Bronchial epithelial cell (primary cell): ENCODE results near the gene PLEKHA3. TPM values are rescaled to one million over a fixed set of nuclear protein-coding genes. Genes with fewer than 3 reads are reported as not detected.

Experiments
- DNase-seq: peaks from one replicate; pipeline ENCODE4 v3.0.0-alpha.2; 2010; ENCODE audit warnings: low read depth
- FAIRE-seq: peaks from 2 replicates; lab custom pipeline; 2011; peaks lifted over from hg19 to GRCh38; lab: Jason Lieb, UNC
- H3K27me3 ChIP-seq: 2 replicates; pipeline ENCODE4 v1.5.1; 2011; ENCODE audit warnings: low read length; ENCODE audit not compliant: control insufficient read depth, insufficient read depth
- H3K36me3 ChIP-seq: 2 replicates; pipeline ENCODE4 v1.5.1; 2011; ENCODE audit warnings: low read length; ENCODE audit not compliant: control insufficient read depth, insufficient read depth
- H3K4me3 ChIP-seq: 2 replicates; pipeline ENCODE4 v1.5.1; 2011; ENCODE audit warnings: mild to moderate bottlenecking, low read depth, low read length, control low read depth
- CTCF ChIP-seq: IDR thresholded peaks from 2 replicates; pipeline ENCODE4 v1.5.1; 2011; ENCODE audit warnings: mild to moderate bottlenecking, moderate library complexity, low read length, control low read depth, inconsistent platforms; ENCODE audit not compliant: insufficient read depth, severe bottlenecking
- total RNA-seq: library from RNA; depleted of rRNA; stranded (reverse); fragments of >200 nt; gene quantifications from 2 replicates; pipeline ENCODE4 v1.2.1, GENCODE V29; 2014

The PLEKHA3 gene
- total RNA-seq, 1 donor from 2014 or later = 4.7 TPM

GRCh38 chr2:178450524-178450773 is 29.8 kb upstream of the PLEKHA3 start:
- H3K27me3 ChIP-seq = no peaks in the 10 kb centered on the region
- no peak for FAIRE-seq
- peaks cover 8% of the 10 kb centered on the region for H3K36me3 ChIP-seq
- no peak for TF ChIP-seq CTCF
- H3K4me3 ChIP-seq = peak overlapping the region; percentile 94
- peak; percentile 49 for DNase-seq

GRCh38 chr2:178450774-178451525 is 29.3 kb upstream of the PLEKHA3 start, which contains the start of the genes PJVK and PRKRA:
PJVK (plus strand) TSS chr2:178451378; CDS start chr2:178453410, 2,032 bp downstream.
PRKRA (minus strand) TSS chr2:178451175; CDS start chr2:178451030, 145 bp downstream.
- H3K27me3 ChIP-seq = no peaks in the 10 kb centered on the region
- FAIRE-seq (no peak), DNase-seq (peak; percentile 86)
- peak within 1 kb of the TSS; percentile 94 for H3K4me3 ChIP-seq
- H3K36me3 ChIP-seq = peaks cover 6% of the 10 kb centered on the region
- TF ChIP-seq CTCF = no peak

GRCh38 chr2:178452334-178452733 is 27.9 kb upstream of the PLEKHA3 start:
- Histone ChIP-seq H3K4me3 (no peak overlapping the region), H3K27me3 (no peaks in the 10 kb centered on the region), H3K36me3 (peaks cover 1% of the 10 kb centered on the region)
- FAIRE-seq (no peak), DNase-seq (no peak)
- TF ChIP-seq CTCF = no peak

- Histone ChIP-seq H3K36me3 (peaks cover 1% of the 10 kb centered on the region), H3K4me3 (no peak overlapping the region), H3K27me3 (no peaks in the 10 kb centered on the region)
- FAIRE-seq (no peak), DNase-seq (no peak)
- no peak for TF ChIP-seq CTCF
Measured at GRCh38 chr2:178452870-178453269, 27.4 kb upstream of the PLEKHA3 start.

GRCh38 chr2:178455947-178456346 is 24.3 kb upstream of the PLEKHA3 start:
- DNase-seq (no peak), FAIRE-seq (no peak)
- no peak for TF ChIP-seq CTCF
- Histone ChIP-seq H3K4me3 (no peak overlapping the region), H3K27me3 (no peaks in the 10 kb centered on the region), H3K36me3 (no peaks in the 10 kb centered on the region)
